Mucosa of stomach (tissue), 1 donor: ENCODE data around the gene ZBTB16.

Experiments
- H3K27me3 ChIP-seq: one replicate; pipeline ENCODE4 v1.7.0; 2013; ENCODE audit warnings: mild to moderate bottlenecking, low read length; ENCODE audit not compliant: control insufficient read depth, insufficient read depth
- H3K36me3 ChIP-seq: one replicate; pipeline ENCODE4 v1.7.0; 2013; ENCODE audit warnings: low read length; ENCODE audit not compliant: control insufficient read depth, insufficient read depth
- H3K4me1 ChIP-seq: one replicate; pipeline ENCODE4 v1.7.0; 2013; ENCODE audit warnings: mild to moderate bottlenecking, low read length; ENCODE audit not compliant: control insufficient read depth, insufficient read depth
- H3K4me3 ChIP-seq: one replicate; pipeline ENCODE4 v1.7.0; 2013; ENCODE audit warnings: low read length
- H3K9ac ChIP-seq: one replicate; pipeline ENCODE4 v1.7.0; 2013; ENCODE audit warnings: mild to moderate bottlenecking, low read length, moderate library complexity
- H3K9me3 ChIP-seq: one replicate; pipeline ENCODE4 v1.7.0; 2013; ENCODE audit warnings: mild to moderate bottlenecking, low read length, moderate library complexity; ENCODE audit not compliant: control insufficient read depth
- donor health status: Pancreatic carcinoma.

ZBTB16 gene

GRCh38 chr11:114165326-114166230 is 106.1 kb downstream of the ZBTB16 start:
- H3K9ac ChIP-seq = peak overlapping the region; percentile 31
- H3K4me3 ChIP-seq = no peak overlapping the region

GRCh38 chr11:114166362-114166761 is 106.9 kb downstream of the ZBTB16 start:
- peaks cover 36% of the 10 kb centered on the region for H3K27me3 ChIP-seq
- no peaks in the 10 kb centered on the region for H3K9me3 ChIP-seq
- no peak overlapping the region for H3K4me3 ChIP-seq
- H3K4me1 ChIP-seq = peaks cover 52% of the 10 kb centered on the region
- H3K9ac ChIP-seq = no peak overlapping the region
- no peaks in the 10 kb centered on the region for H3K36me3 ChIP-seq

More at GRCh38 chr11:114165326-114166230, 106.1 kb downstream of the ZBTB16 start:
- Histone ChIP-seq H3K36me3 (no peaks in the 10 kb centered on the region), H3K9me3 (no peaks in the 10 kb centered on the region), H3K27me3 (peaks cover 41% of the 10 kb centered on the region), H3K4me1 (peaks cover 49% of the 10 kb centered on the region)

GRCh38 chr11:114166897-114167323 is 107.4 kb downstream of the ZBTB16 start:
- Histone ChIP-seq H3K27me3 (peaks cover 30% of the 10 kb centered on the region), H3K4me1 (peaks cover 51% of the 10 kb centered on the region), H3K4me3 (no peak overlapping the region), H3K9ac (no peak overlapping the region), H3K36me3 (no peaks in the 10 kb centered on the region), H3K9me3 (no peaks in the 10 kb centered on the region)

GRCh38 chr11:114167355-114167754 is 107.8 kb downstream of the ZBTB16 start:
- no peaks in the 10 kb centered on the region for H3K9me3 ChIP-seq
- H3K4me3 ChIP-seq = no peak overlapping the region
- no peak overlapping the region for H3K9ac ChIP-seq
- peaks cover 47% of the 10 kb centered on the region for H3K4me1 ChIP-seq
- peaks cover 26% of the 10 kb centered on the region for H3K27me3 ChIP-seq
- H3K36me3 ChIP-seq = no peaks in the 10 kb centered on the region

- H3K4me3 ChIP-seq = no peak overlapping the region
- H3K9ac ChIP-seq = no peak overlapping the region
- no peaks in the 10 kb centered on the region for H3K9me3 ChIP-seq
- no peaks in the 10 kb centered on the region for H3K36me3 ChIP-seq
- H3K4me1 ChIP-seq = peaks cover 42% of the 10 kb centered on the region
- H3K27me3 ChIP-seq = peaks cover 21% of the 10 kb centered on the region
Observed at GRCh38 chr11:114167771-114168448, 108.4 kb downstream of the ZBTB16 start.

GRCh38 chr11:114168691-114169090 is 109.2 kb downstream of the ZBTB16 start:
- Histone ChIP-seq H3K36me3 (no peaks in the 10 kb centered on the region), H3K9me3 (no peaks in the 10 kb centered on the region), H3K4me1 (peaks cover 36% of the 10 kb centered on the region), H3K27me3 (peaks cover 15% of the 10 kb centered on the region), H3K4me3 (no peak overlapping the region), H3K9ac (no peak overlapping the region)

GRCh38 chr11:114169321-114169749 is 109.8 kb downstream of the ZBTB16 start:
- Histone ChIP-seq H3K36me3 (no peaks in the 10 kb centered on the region), H3K4me3 (no peak overlapping the region), H3K9me3 (no peaks in the 10 kb centered on the region), H3K27me3 (peaks cover 9% of the 10 kb centered on the region), H3K4me1 (peaks cover 34% of the 10 kb centered on the region), H3K9ac (no peak overlapping the region)

GRCh38 chr11:114169821-114170220 is 110.3 kb downstream of the ZBTB16 start:
- no peaks in the 10 kb centered on the region for H3K9me3 ChIP-seq
- no peak overlapping the region for H3K4me3 ChIP-seq
- H3K36me3 ChIP-seq = no peaks in the 10 kb centered on the region
- H3K4me1 ChIP-seq = peaks cover 34% of the 10 kb centered on the region
- H3K9ac ChIP-seq = no peak overlapping the region
- peaks cover 4% of the 10 kb centered on the region for H3K27me3 ChIP-seq

GRCh38 chr11:114170226-114170625 is 110.7 kb downstream of the ZBTB16 start:
- Histone ChIP-seq H3K9ac (no peak overlapping the region), H3K27me3 (peaks cover under 1% of the 10 kb centered on the region), H3K36me3 (no peaks in the 10 kb centered on the region), H3K4me1 (peaks cover 34% of the 10 kb centered on the region), H3K9me3 (no peaks in the 10 kb centered on the region), H3K4me3 (no peak overlapping the region)

- no peak overlapping the region for H3K9ac ChIP-seq
- H3K4me3 ChIP-seq = no peak overlapping the region
- peaks cover 34% of the 10 kb centered on the region for H3K4me1 ChIP-seq
Observed at GRCh38 chr11:114171257-114172054, 111.9 kb downstream of the ZBTB16 start.

GRCh38 chr11:114172055-114172861 is 112.7 kb downstream of the ZBTB16 start:
- no peaks in the 10 kb centered on the region for H3K27me3 ChIP-seq
- peaks cover 32% of the 10 kb centered on the region for H3K4me1 ChIP-seq
- H3K36me3 ChIP-seq = no peaks in the 10 kb centered on the region
- no peak overlapping the region for H3K9ac ChIP-seq
- no peak overlapping the region for H3K4me3 ChIP-seq
- H3K9me3 ChIP-seq = no peaks in the 10 kb centered on the region

More at GRCh38 chr11:114171257-114172054, 111.9 kb downstream of the ZBTB16 start:
- H3K36me3 ChIP-seq = no peaks in the 10 kb centered on the region
- no peaks in the 10 kb centered on the region for H3K9me3 ChIP-seq
- H3K27me3 ChIP-seq = no peaks in the 10 kb centered on the region
